ENCODE measurements around the gene NUDT4.
"Not testable (repeated sequence)": the region's sequence is repeated elsewhere in the genome, so short reads cannot be mapped to it uniquely, and the experiment has no call there.

The NUDT4 gene

DNA sequence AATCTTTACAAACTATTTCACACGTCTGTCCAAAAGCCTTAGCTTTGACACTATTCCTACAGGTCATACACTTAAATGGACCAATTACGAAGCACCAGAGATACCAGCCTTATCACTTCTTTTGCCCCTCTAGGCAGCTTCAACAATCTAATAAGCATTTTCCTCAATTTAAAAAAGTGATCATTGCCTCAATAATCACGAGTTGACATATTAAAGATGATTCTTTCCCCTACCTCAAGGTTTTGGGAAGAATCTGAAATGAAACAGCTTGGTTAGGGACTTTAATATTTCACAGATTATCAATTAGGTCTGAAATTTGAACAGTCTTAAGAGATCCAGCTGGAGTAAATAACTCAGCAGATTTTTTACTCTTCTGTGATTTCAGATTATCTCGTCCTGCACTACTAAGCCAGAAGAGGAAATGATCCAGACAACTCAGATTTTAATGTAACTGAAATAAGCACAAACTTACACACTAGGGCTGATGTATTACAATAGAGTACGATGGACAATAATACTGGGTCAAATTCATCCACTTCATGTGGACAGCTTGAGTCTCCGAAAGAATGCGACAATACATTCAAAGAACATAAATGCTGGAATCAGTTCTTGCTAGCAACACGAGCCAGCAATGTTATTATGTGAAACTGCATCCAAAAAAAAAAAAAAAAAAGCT, 48.1 kb downstream of the NUDT4 start:
- no peaks in the 10 kb centered on the region for H3K36me3 ChIP-seq
- no peaks in the 10 kb centered on the region for H3K27me3 ChIP-seq
- H3K4me3 ChIP-seq (ENCODE audit: low read depth, low read length) = no peak overlapping the region
- no peaks in the 10 kb centered on the region for H3K9me3 ChIP-seq
- peaks cover 7% of the 10 kb centered on the region for H3K4me1 ChIP-seq
- DNase-seq = no peak
- TF ChIP-seq CTCF (IDR thresholded peaks at IDR 0.05; ENCODE audit: low read depth, low read length) = no peak

DNA sequence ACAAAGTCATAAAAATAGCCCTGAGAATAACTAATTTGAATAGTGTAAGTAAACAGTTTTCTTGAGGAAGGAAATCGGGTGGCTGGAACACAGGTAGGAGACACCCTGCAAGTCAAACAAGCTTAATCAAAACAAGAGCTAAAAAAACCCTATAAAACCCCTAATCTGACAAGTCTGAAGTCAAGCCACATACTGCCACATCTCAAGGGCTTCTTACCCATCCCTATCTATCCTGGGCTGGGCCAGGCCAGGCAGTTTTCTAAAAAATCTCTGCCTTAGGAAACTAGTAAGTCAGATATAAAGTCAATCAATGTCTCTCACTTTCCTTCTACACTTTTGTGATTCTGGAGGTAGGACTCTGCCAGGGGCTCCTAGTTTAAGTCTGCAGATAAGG, 48.7 kb downstream of the NUDT4 start:
- TF ChIP-seq CTCF (IDR thresholded peaks at IDR 0.05; ENCODE audit: low read depth, low read length) = no peak
- H3K9me3 ChIP-seq = no peaks in the 10 kb centered on the region
- no peak overlapping the region for H3K4me3 ChIP-seq (ENCODE audit: low read depth, low read length)
- no peaks in the 10 kb centered on the region for H3K36me3 ChIP-seq
- peaks cover 7% of the 10 kb centered on the region for H3K4me1 ChIP-seq
- no peaks in the 10 kb centered on the region for H3K27me3 ChIP-seq
- no peak for DNase-seq

- H3K4me3 ChIP-seq (ENCODE audit: low read depth, low read length) = no peak overlapping the region
- H3K27me3 ChIP-seq = no peaks in the 10 kb centered on the region
- DNase-seq = no peak
- peaks cover 5% of the 10 kb centered on the region for H3K4me1 ChIP-seq
- H3K36me3 ChIP-seq = no peaks in the 10 kb centered on the region
- TF ChIP-seq CTCF (IDR thresholded peaks at IDR 0.05; ENCODE audit: low read depth, low read length) = no peak
- no peaks in the 10 kb centered on the region for H3K9me3 ChIP-seq
These were observed 50.2 kb downstream of the NUDT4 start for GRCh38 chr12:93427779-93428564.

GRCh38 chr12:93429448-93429847, 51.7 kb downstream of the NUDT4 start:
- TF ChIP-seq CTCF (IDR thresholded peaks at IDR 0.05; ENCODE audit: low read depth, low read length) = no peak
- Histone ChIP-seq H3K4me3 (ENCODE audit: low read depth, low read length) (no peak overlapping the region), H3K36me3 (no peaks in the 10 kb centered on the region; the same call in 1 of the 2 replicates), H3K9me3 (no peaks in the 10 kb centered on the region), H3K27me3 (no peaks in the 10 kb centered on the region), H3K4me1 (peaks cover 5% of the 10 kb centered on the region)
- DNase-seq = no peak

- H3K36me3 ChIP-seq = no peaks in the 10 kb centered on the region; the same call in 1 of the 2 replicates
- no peaks in the 10 kb centered on the region for H3K9me3 ChIP-seq
- DNase-seq = no peak
- H3K4me1 ChIP-seq = peaks cover 5% of the 10 kb centered on the region
- no peak for TF ChIP-seq CTCF (IDR thresholded peaks at IDR 0.05; ENCODE audit: low read depth, low read length)
- no peaks in the 10 kb centered on the region for H3K27me3 ChIP-seq
- no peak overlapping the region for H3K4me3 ChIP-seq (ENCODE audit: low read depth, low read length)
These were observed 52.1 kb downstream of the NUDT4 start for GRCh38 chr12:93429852-93430251.

DNA sequence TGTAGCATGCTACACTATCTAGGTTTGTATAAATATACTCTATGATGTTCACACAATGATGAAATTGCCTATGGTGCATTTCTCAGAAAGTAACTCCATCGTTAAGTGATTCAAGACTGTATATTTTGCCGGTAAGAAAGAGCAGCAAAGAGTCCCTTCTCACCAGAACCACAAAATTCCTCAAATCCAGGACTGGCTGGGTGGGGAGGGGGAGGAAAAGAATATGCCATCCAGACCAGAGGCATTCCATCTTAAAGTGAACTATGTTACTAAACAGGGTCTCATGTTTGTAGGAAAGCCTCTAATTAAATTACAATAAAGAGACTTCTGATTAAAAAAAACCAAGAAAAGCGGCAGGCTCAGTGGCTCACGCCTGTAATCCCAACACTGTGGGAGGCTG, 52.6 kb downstream of the NUDT4 start:
- H3K9me3 ChIP-seq = no peaks in the 10 kb centered on the region
- no peak overlapping the region for H3K4me3 ChIP-seq (ENCODE audit: low read depth, low read length)
- H3K4me1 ChIP-seq = peaks cover 4% of the 10 kb centered on the region
- no peak for TF ChIP-seq CTCF (IDR thresholded peaks at IDR 0.05; ENCODE audit: low read depth, low read length)
- no peaks in the 10 kb centered on the region for H3K27me3 ChIP-seq
- no peak for DNase-seq
- no peaks in the 10 kb centered on the region; the same call in 1 of the 2 replicates for H3K36me3 ChIP-seq

DNA sequence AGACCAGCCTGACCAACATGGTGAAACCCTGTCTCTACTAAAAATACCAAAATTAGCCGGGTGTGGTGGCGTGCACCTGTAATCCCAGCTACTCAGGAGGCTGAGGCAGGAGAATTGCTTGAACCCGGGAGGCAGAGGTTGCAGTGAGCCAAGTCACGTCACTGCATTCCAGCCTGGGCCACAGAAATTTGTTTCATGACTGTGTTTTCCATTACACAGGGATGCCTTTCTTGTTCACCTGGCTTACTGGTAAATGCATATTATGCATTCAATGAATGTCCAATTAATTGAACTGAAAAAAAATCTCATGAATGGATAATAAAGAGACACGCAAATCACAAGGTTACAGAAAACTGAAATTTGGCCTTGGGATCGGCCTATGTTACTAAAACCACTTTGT, 54.3 kb downstream of the NUDT4 start:
- H3K36me3 ChIP-seq; H3K27me3 ChIP-seq; H3K9me3 ChIP-seq; DNase-seq; H3K4me1 ChIP-seq; H3K4me3 ChIP-seq (ENCODE audit: low read depth, low read length): not testable (repeated sequence)

Data from BE2C (cell line).